Heart right ventricle (tissue), 16 donors: Measurements from ENCODE around the gene CDRT15. TPM values are rescaled to one million over a fixed set of nuclear protein-coding genes. Genes with fewer than 3 reads are reported as not detected.
A peak's percentile ranks its signal among the peaks of the same experiment; 100 is the strongest.

ENCODE experiments used
- ATAC-seq, 8 donors: fragments of 200-7000 bp; cut with Tn5 transposase; one replicate each; pipeline ENCODE4 v1.9.1; 2020; ENCODE audit warnings: mild to moderate bottlenecking in 8 of 8, moderate library complexity in 8 of 8, moderate number of reproducible peaks in 1 of 8
- DNase-seq, 2 donors: peaks; one replicate each; pipeline ENCODE4 v3.0.0-alpha.2; 2020
- H3K27ac ChIP-seq, 10 donors: fragments of 200-600 bp; sonication (generic) in 2 of 10; one replicate each; pipeline versions ENCODE4 v1.5.0 to v1.8.0; 2020 to 2022; ENCODE audit warnings: mild to moderate bottlenecking in 3 of 10
- H3K27me3 ChIP-seq, 7 donors: fragments of 200-600 bp; one replicate each; pipeline ENCODE4 v1.8.0; 2021 to 2022; ENCODE audit warnings: mild to moderate bottlenecking in 2 of 7
- H3K36me3 ChIP-seq, 9 donors: fragments of 200-600 bp; sonication (generic) in 1 of 9; one replicate each; pipeline versions ENCODE4 v1.5.0 to v1.8.0; 2020 to 2022; ENCODE audit warnings: mild to moderate bottlenecking in 2 of 9
- H3K4me1 ChIP-seq, 9 donors: fragments of 200-600 bp; sonication (generic) in 1 of 9; one replicate each; pipeline versions ENCODE4 v1.5.0 to v1.8.0; 2020 to 2022; ENCODE audit warnings: mild to moderate bottlenecking in 4 of 9
- H3K4me3 ChIP-seq, 10 donors: fragments of 200-600 bp; sonication (generic) in 2 of 10; one replicate each; pipeline versions ENCODE4 v1.5.0 to v1.8.0; 2020 to 2022; ENCODE audit warnings: mild to moderate bottlenecking in 7 of 10, moderate library complexity in 2 of 10
- H3K9me3 ChIP-seq, 11 donors: fragments of 200-600 bp in 10 of 11; sonication (generic) in 2 of 11; one replicate each; pipeline versions ENCODE4 v1.5.0 to v1.8.0; 2013 to 2022; ENCODE audit warnings: mild to moderate bottlenecking in 2 of 11, control low read depth in 1 of 11, moderate library complexity in 1 of 11
- WGBS, 2 donors: extraction: QIAGEN DNeasy Blood & Tissue Kit; methylation state at CpG; one replicate each; pipeline ENCODE4 v1.1.7; 2013; ENCODE audit warnings: inconsistent platforms in 1 of 2; 5-methylcytosine and 5-hydroxymethylcytosine counted together
- intact Hi-C, 10 donors: fragments of 100-400 bp; cut with DNase I; formaldehyde crosslinking; loops; one replicate each; pipeline versions ENCODE4 v1.11.1 to v1.14.2; 2022
- polyA plus RNA-seq, 2 donors: library from polyadenylated mRNA; stranded (reverse); fragments of 200-250 nt; gene quantifications; one replicate each; pipeline ENCODE4 v1.2.3, GENCODE V29; 2013
- total RNA-seq, 10 donors: library from RNA; stranded (reverse); fragmentation: NEBNext Ultra II Directional in 3 of 10; extraction: Animal tissue kit (Norgen Biotek cat#: 25700) in 3 of 10; gene quantifications; one replicate each; pipeline versions ENCODE4 v1.2.1 to v1.2.4, GENCODE V29; 2021 to 2023
- TF ChIP-seq, protein P1 (sequence below), 9 donors: fragments of 200-600 bp; sonication (generic) in 2 of 9; IDR thresholded peaks; one replicate each; pipeline versions ENCODE4 v1.5.0 to v1.8.0; 2021 to 2022; ENCODE audit warnings: antibody characterized with exemption in 9 of 9, mild to moderate bottlenecking in 5 of 9, moderate library complexity in 1 of 9
- donor health status: Arrhythmogenic right ventricular cardiomyopathy.
- donor health status: ischemic (EF 13 %, LVEDD 7.1; RV severe dilation, severe dysfunction).
- donor health status: healthy with polysubstance abuse.
- donor health status: DM: no; HTN: yes; CAD: no.
- donor health status: DM: no; HTN: no; CAD: no.
- donor health status: ischemic (EF 25% LVEDD 6.9; RV normal size, moderate dysfunction).
- donor health status: ischemic (EF 25% LVEDD 5.7; RV mildly dilated, moderate dysfunction).
- donor health status: healthy.
- donor health status: DM: yes; HTN: yes; CAD: no.
- donor health status: Ischemic cardiomyopathy.
- donor health status: ischemic (EF 35%, LVEDD 5.7; RV mildly dilated, moderate dysfunction).
- donor health status: nonischemic (EF 11% LVEDD 7.7; RV severe dilation, severe dysfunction).
- donor health status: DM: yes; HTN: yes; CAD: no.
- donor health status: PGD.
- donor health status: ischemic (EF 29% LVEDD 5.4; RV normal size, mild dysfunction).
- donor health status: nonischemic (EF 23%, LVEDD 6.1; RV moderate dilation, normal function).

The CDRT15 gene
- total and polyA plus RNA-seq, 12 donors = not detected

DNA sequence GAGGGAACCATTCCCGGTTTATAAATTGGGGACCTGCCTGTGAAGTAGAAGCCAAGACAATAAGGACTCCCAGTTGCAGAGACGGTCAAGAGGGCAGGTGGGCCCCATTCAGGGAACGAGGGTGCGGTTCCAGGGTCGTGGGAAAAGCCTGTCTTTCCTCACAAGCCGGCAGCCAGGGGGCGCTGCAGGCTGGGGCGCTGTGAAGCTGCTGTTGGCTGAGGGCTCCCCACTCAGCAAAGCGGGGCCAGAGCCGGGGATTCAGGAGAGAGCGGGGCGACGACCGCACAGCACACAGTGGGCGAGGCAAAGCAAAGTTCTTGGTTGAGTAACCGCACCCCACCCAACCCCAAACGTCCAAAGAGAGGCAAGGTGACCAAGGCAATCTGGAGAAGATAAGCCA, 24.9 kb downstream of the CDRT15 start:
- peak in 1 of 2 donors; percentile 33 for DNase-seq
- no peak overlapping the region for H3K27ac ChIP-seq
- no peaks in the 10 kb centered on the region for H3K27me3 ChIP-seq
- H3K4me3 ChIP-seq = no peak overlapping the region
- H3K36me3 ChIP-seq = peaks cover 0 to 32% (median 0%) of the 10 kb centered on the region in 9 donors
- intact Hi-C loops = loop anchor here in 3 of 10 donors (5.0 to 10.0 kb wide), 3 partner anchors 90 to 716 kb away; partner anchors contain the start of gene HS3ST3B1 (in 1 of the 3)
- TF ChIP-seq, protein P1, sequence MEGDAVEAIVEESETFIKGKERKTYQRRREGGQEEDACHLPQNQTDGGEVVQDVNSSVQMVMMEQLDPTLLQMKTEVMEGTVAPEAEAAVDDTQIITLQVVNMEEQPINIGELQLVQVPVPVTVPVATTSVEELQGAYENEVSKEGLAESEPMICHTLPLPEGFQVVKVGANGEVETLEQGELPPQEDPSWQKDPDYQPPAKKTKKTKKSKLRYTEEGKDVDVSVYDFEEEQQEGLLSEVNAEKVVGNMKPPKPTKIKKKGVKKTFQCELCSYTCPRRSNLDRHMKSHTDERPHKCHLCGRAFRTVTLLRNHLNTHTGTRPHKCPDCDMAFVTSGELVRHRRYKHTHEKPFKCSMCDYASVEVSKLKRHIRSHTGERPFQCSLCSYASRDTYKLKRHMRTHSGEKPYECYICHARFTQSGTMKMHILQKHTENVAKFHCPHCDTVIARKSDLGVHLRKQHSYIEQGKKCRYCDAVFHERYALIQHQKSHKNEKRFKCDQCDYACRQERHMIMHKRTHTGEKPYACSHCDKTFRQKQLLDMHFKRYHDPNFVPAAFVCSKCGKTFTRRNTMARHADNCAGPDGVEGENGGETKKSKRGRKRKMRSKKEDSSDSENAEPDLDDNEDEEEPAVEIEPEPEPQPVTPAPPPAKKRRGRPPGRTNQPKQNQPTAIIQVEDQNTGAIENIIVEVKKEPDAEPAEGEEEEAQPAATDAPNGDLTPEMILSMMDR (IDR thresholded peaks at IDR 0.05) = peak; percentile 16 to 63 (median 48)
- ATAC-seq = peak in 3 of 8 donors; percentile 29 to 42 (median 38)
- H3K4me1 ChIP-seq = peaks cover 0 to 4% (median 0%) of the 10 kb centered on the region in 9 donors
- no peaks in the 10 kb centered on the region for H3K9me3 ChIP-seq
- WGBS, 2 donors = 52 to 57% methylated on average over 17 of the region's 17 CpGs

DNA sequence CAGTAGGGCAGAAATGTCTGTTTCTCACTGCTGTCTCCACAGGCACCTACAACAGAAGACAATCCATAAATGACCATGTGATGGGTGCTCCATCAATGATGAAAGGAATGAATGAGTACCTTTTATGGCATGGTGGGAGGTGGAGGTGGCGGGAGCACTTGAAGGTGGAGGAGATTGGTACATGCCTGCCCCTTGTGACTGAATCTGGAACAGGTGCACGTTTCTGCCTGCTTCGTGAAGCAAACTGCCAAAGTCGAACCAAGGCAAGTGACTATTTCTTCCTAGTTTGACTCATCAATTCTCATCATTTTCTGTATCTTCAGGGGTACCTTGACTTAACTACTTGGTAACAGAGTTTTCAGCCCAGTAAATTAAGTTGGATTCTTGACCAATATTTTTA, 25.4 kb downstream of the CDRT15 start:
- H3K4me3 ChIP-seq = no peak overlapping the region
- TF ChIP-seq, protein P1 (IDR thresholded peaks at IDR 0.05) = no peak
- H3K27me3 ChIP-seq = no peaks in the 10 kb centered on the region
- H3K4me1 ChIP-seq = peaks cover 0 to 9% (median 3%) of the 10 kb centered on the region in 9 donors
- 84 to 93% methylated on average over 4 of the region's 4 CpGs for WGBS, 2 donors
- intact Hi-C loops = loop anchor here in 3 of 10 donors (5.0 to 10.0 kb wide), 3 partner anchors 91 to 716 kb away; partner anchors contain the start of gene HS3ST3B1 (in 1 of the 3)
- H3K36me3 ChIP-seq = peaks cover 0 to 36% (median 0%) of the 10 kb centered on the region in 9 donors
- H3K9me3 ChIP-seq = no peaks in the 10 kb centered on the region
- DNase-seq = no peak
- ATAC-seq = no peak
- no peak overlapping the region for H3K27ac ChIP-seq

DNA sequence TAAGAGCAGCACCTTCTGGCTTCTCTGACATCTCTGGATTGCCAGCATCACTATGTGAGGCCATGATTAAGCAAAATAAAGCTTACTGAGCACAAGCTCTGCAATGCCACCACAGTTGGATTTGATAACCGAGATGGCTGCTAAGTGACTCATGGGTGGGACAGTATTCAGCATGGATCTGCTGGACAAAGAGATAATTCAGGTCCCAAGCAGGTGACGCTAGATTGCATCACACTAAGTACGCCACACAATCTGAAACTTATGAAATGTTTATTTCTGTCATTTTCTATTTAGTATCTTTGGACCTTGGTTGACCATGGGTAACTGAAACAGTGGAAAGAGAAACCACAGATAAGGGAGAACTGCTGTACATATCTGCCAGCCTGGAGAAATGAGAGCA, 27.4 kb downstream of the CDRT15 start:
- TF ChIP-seq, protein P1 (IDR thresholded peaks at IDR 0.05) = no peak
- Histone ChIP-seq H3K9me3 (no peaks in the 10 kb centered on the region), H3K27ac (no peak overlapping the region), H3K36me3 (peaks cover 0 to 44% (median 0%) of the 10 kb centered on the region in 9 donors), H3K4me1 (peaks cover 0 to 27% (median 5%) of the 10 kb centered on the region in 9 donors), H3K4me3 (no peak overlapping the region), H3K27me3 (no peaks in the 10 kb centered on the region)
- intact Hi-C loops = loop anchor here in 7 of 10 donors (5.0 to 10.0 kb wide), 6 partner anchors 93 to 614 kb away; partner anchors contain the start of genes COX10 (in 2 of the 7) and HS3ST3B1 (in 2 of the 7)
- WGBS, 2 donors = 88 to 90% methylated on average over 3 of the region's 3 CpGs
- ATAC-seq (no peak), DNase-seq (no peak)

DNA sequence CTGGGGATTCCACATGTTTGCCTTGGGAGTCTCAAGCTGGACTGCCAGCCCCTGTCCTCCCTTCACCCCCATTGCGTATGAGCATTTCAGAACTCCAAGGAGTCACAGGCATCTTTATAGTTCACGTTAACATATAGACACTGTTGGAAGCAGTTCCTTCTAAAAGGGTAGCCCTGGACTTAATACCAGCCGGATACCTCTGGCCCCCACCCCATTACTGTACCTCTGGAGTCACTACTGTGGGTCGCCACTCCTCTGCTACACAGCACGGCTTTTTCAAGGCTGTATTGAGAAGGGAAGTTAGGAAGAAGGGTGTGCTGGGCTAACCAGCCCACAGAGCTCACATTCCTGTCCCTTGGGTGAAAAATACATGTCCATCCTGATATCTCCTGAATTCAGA, 28.9 kb downstream of the CDRT15 start:
- H3K4me1 ChIP-seq = peaks cover 0 to 41% (median 5%) of the 10 kb centered on the region in 9 donors
- no peaks in the 10 kb centered on the region for H3K9me3 ChIP-seq
- no peak overlapping the region for H3K4me3 ChIP-seq
- ATAC-seq (no peak), DNase-seq (no peak)
- intact Hi-C loops = loop anchor here in 7 of 10 donors (5.0 to 10.0 kb wide), 6 partner anchors 95 to 613 kb away; partner anchors contain the start of genes COX10 (in 2 of the 7) and HS3ST3B1 (in 2 of the 7)
- H3K27me3 ChIP-seq = no peaks in the 10 kb centered on the region
- 94 to 97% methylated on average over 5 of the region's 5 CpGs for WGBS, 2 donors
- TF ChIP-seq, protein P1 (IDR thresholded peaks at IDR 0.05) = no peak
- peaks cover 0 to 44% (median 0%) of the 10 kb centered on the region in 9 donors for H3K36me3 ChIP-seq
- no peak overlapping the region for H3K27ac ChIP-seq
